A549 (cell line): ENCODE results near the gene SLC38A3.

Experiments
- CHD2 ChIP-seq: fragments of 150-350 bp; IDR thresholded peaks from 2 replicates; pipeline ENCODE4 v1.6.1; 2014; ENCODE audit warnings: low read length; ENCODE audit not compliant: partially characterized antibody
- CTCF ChIP-seq: fragments of >200 bp; sonication (Bioruptor Twin); formaldehyde crosslinking; IDR thresholded peaks from 3 replicates; pipeline ENCODE4 v1.5.1; 2016
- EP300 ChIP-seq, 2 experiments: fragments of >200 bp; sonication (Bioruptor Twin); formaldehyde crosslinking; IDR thresholded peaks; 2 replicates in 1 of 2; 3 replicates in 1 of 2; pipeline ENCODE4 v1.6.1; 2016 to 2017
- MAX ChIP-seq: IDR thresholded peaks from 2 replicates; pipeline ENCODE4 v1.6.1; 2012
- PBX3 ChIP-seq: IDR thresholded peaks from 2 replicates; pipeline ENCODE4 v1.6.1; 2012
- RNF2 ChIP-seq: fragments of 200-600 bp; sonication (generic); IDR thresholded peaks from 2 replicates; pipeline ENCODE4 v1.6.1; 2016; ENCODE audit warnings: low read depth, mild to moderate bottlenecking, antibody characterized with exemption, moderate library complexity, borderline replicate concordance

- TF ChIP-seq CTCF (no peak), EP300 (IDR thresholded peaks at IDR 0.05) (no peak), MAX (no peak), PBX3 (no peak), CHD2 (no peak), RNF2 (no peak)
Observed at GRCh38 chr3:50201573-50202315, 3.3 kb upstream of the SLC38A3 start.
